ENCODE results near the gene AMPD3. TPM values are rescaled to one million over a fixed set of nuclear protein-coding genes. Genes with fewer than 3 reads are reported as not detected.

The AMPD3 gene
- total and polyA plus RNA-seq, 9 donors = 2.0 to 9.3 (median 6.8) TPM

DNA sequence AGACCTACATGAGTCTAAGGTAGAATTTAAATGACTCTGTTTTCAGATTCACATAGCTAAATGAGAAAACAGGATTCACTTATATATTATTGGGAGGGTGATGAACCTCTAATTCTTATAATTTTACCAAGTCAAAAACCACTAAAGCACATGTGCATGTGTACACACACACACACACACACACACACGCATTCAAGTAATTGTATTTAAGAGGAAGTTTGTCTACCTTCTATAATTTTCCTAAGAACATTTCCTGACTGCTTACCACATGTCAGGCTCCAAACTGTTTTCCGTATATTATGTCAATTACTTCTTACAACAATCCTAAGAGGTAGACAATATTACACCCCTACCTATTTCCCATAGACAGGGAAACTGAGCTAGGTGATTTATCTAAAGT is 79.3 kb downstream of the AMPD3 start:
- no peak overlapping the region for H3K4me3 ChIP-seq
- no peaks in the 10 kb centered on the region for H3K4me1 ChIP-seq (ENCODE audit: insufficient read depth)
- no peaks in the 10 kb centered on the region for H3K36me3 ChIP-seq
- H3K27ac ChIP-seq = no peak overlapping the region
- H3K27me3 ChIP-seq = no peaks in the 10 kb centered on the region
- intact Hi-C loops (cut with DNase I) = no loop called here
- no peaks in the 10 kb centered on the region for H3K9me3 ChIP-seq
- no peak for DNase-seq
- TF ChIP-seq CTCF (IDR thresholded peaks at IDR 0.05) = no peak
- TF ChIP-seq POLR2A (IDR thresholded peaks at IDR 0.05) = no peak
- no peak for TF ChIP-seq EP300 (IDR thresholded peaks at IDR 0.05)
- 86 to 92% (median 90%) methylated on average over 2 of the region's 2 CpGs for WGBS, 3 donors

- Histone ChIP-seq H3K9me3 (no peaks in the 10 kb centered on the region), H3K4me3 (no peak overlapping the region), H3K27ac (no peak overlapping the region), H3K27me3 (no peaks in the 10 kb centered on the region), H3K36me3 (no peaks in the 10 kb centered on the region), H3K4me1 (ENCODE audit: insufficient read depth) (no peaks in the 10 kb centered on the region)
- DNase-seq = no peak
- intact Hi-C loops (cut with DNase I) = no loop called here
- TF ChIP-seq POLR2A (IDR thresholded peaks at IDR 0.05) = no peak
- TF ChIP-seq CTCF (IDR thresholded peaks at IDR 0.05) = no peak
- no peak for TF ChIP-seq EP300 (IDR thresholded peaks at IDR 0.05)
Observed at GRCh38 chr11:10537600-10537999, 82.5 kb downstream of the AMPD3 start.

- no peaks in the 10 kb centered on the region for H3K27me3 ChIP-seq
- H3K9me3 ChIP-seq = no peaks in the 10 kb centered on the region
- no peak overlapping the region for H3K27ac ChIP-seq
- TF ChIP-seq CTCF (IDR thresholded peaks at IDR 0.05) = no peak
- no peak for TF ChIP-seq EP300 (IDR thresholded peaks at IDR 0.05)
- TF ChIP-seq POLR2A (IDR thresholded peaks at IDR 0.05) = no peak
- no peaks in the 10 kb centered on the region for H3K4me1 ChIP-seq (ENCODE audit: insufficient read depth)
- intact Hi-C loops (cut with DNase I) = no loop called here
- 63 to 73% (median 70%) methylated on average over 1 of the region's 1 CpG for WGBS, 3 donors
- DNase-seq = no peak
- H3K4me3 ChIP-seq = no peak overlapping the region
- no peaks in the 10 kb centered on the region for H3K36me3 ChIP-seq
Observed at GRCh38 chr11:10538924-10539323, 83.9 kb downstream of the AMPD3 start.

DNA sequence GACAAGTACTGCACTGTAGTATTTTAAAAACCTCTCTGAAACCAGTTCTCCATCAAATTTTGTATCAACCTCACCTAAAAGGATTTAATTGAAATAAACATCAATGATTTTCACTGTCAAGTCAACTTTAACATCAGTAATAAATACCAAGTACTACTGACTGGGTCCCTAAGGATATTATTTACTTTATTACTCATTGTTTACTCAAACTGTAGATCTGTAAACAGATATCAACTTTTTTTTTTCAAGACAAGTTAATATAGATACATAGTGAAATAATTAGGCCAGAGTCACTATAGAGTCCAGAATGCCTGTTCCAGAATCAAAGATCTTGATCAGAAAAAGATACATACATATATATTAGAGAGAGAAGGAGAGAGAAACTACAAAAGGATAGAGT is 84.3 kb downstream of the AMPD3 start:
- H3K27ac ChIP-seq = no peak overlapping the region
- no peak for DNase-seq
- intact Hi-C loops (cut with DNase I) = no loop called here

More for the DNA sequence above, 84.3 kb downstream of the AMPD3 start:
- TF ChIP-seq CTCF (IDR thresholded peaks at IDR 0.05) (no peak), POLR2A (IDR thresholded peaks at IDR 0.05) (no peak), EP300 (IDR thresholded peaks at IDR 0.05) (no peak)
- Histone ChIP-seq H3K9me3 (no peaks in the 10 kb centered on the region), H3K4me3 (no peak overlapping the region), H3K36me3 (no peaks in the 10 kb centered on the region), H3K4me1 (ENCODE audit: insufficient read depth) (no peaks in the 10 kb centered on the region), H3K27me3 (no peaks in the 10 kb centered on the region)

Data from ovary (tissue), 9 donors.